Bronchial epithelial cell (primary cell): ENCODE data around the gene CDR2. TPM values are rescaled to one million over a fixed set of nuclear protein-coding genes. Genes with fewer than 3 reads are reported as not detected.

ENCODE experiments used
- DNase-seq: peaks from one replicate; pipeline ENCODE4 v3.0.0-alpha.2; 2010; ENCODE audit warnings: low read depth
- FAIRE-seq: peaks from 2 replicates; lab custom pipeline; 2011; peaks lifted over from hg19 to GRCh38; lab: Jason Lieb, UNC
- H3K27me3 ChIP-seq: 2 replicates; pipeline ENCODE4 v1.5.1; 2011; ENCODE audit warnings: low read length; ENCODE audit not compliant: control insufficient read depth, insufficient read depth
- H3K36me3 ChIP-seq: 2 replicates; pipeline ENCODE4 v1.5.1; 2011; ENCODE audit warnings: low read length; ENCODE audit not compliant: control insufficient read depth, insufficient read depth
- H3K4me3 ChIP-seq: 2 replicates; pipeline ENCODE4 v1.5.1; 2011; ENCODE audit warnings: mild to moderate bottlenecking, low read depth, low read length, control low read depth
- total RNA-seq: library from RNA; depleted of rRNA; stranded (reverse); fragments of >200 nt; gene quantifications from 2 replicates; pipeline ENCODE4 v1.2.1, GENCODE V29; 2014
- TF ChIP-seq, protein P1 (sequence below): IDR thresholded peaks from 2 replicates; pipeline ENCODE4 v1.5.1; 2011; ENCODE audit warnings: mild to moderate bottlenecking, moderate library complexity, low read length, control low read depth, inconsistent platforms; ENCODE audit not compliant: insufficient read depth, severe bottlenecking

Gene CDR2
- total RNA-seq, 1 donor from 2014 or later = 25.3 TPM

- DNase-seq (no peak), FAIRE-seq (no peak)
- Histone ChIP-seq H3K4me3 (no peak overlapping the region), H3K27me3 (no peaks in the 10 kb centered on the region), H3K36me3 (peaks cover 52% of the 10 kb centered on the region)
- TF ChIP-seq, protein P1, sequence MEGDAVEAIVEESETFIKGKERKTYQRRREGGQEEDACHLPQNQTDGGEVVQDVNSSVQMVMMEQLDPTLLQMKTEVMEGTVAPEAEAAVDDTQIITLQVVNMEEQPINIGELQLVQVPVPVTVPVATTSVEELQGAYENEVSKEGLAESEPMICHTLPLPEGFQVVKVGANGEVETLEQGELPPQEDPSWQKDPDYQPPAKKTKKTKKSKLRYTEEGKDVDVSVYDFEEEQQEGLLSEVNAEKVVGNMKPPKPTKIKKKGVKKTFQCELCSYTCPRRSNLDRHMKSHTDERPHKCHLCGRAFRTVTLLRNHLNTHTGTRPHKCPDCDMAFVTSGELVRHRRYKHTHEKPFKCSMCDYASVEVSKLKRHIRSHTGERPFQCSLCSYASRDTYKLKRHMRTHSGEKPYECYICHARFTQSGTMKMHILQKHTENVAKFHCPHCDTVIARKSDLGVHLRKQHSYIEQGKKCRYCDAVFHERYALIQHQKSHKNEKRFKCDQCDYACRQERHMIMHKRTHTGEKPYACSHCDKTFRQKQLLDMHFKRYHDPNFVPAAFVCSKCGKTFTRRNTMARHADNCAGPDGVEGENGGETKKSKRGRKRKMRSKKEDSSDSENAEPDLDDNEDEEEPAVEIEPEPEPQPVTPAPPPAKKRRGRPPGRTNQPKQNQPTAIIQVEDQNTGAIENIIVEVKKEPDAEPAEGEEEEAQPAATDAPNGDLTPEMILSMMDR = no peak
These were observed 50.2 kb downstream of the CDR2 start for GRCh38 chr16:22323959-22324786.

DNA sequence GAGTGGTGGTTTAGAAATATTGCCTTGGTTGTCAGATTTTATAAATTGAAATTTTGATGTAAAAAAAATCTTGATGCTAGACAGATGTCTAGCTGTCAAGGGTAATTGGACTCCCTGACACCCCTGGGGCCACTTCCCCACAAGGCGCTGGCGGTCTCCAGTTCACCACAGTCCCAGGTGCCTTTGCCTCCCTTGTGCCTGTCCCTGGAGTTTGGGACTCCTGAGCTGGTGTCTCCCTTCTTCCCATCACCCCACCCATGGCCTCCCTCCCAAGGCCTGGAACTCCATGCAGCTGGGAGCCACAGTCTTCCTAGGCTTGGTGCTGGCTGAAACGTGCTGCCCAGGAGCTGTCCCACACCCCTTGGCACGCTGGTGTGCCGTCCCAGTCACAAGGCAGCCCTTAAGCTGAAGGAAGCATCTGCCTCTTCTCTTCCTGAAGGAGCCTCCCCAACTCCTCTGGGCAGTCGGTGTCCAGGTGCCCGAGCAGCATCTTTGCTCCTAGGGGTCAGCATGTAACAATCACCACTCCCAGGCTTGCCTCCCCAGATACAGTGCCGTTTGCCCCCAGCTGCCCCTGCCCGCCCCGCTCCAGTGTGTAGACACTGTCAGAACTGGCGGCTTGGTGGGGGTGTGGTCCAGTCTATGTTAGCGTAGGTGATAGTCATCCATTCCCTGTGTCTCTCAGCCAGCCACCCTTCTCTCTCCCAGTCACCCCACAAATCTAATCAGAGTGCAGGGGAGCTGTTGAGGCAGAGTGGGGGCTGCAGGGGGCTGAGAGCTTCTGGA is 51.1 kb downstream of the CDR2 start:
- DNase-seq = no peak
- Histone ChIP-seq H3K27me3 (no peaks in the 10 kb centered on the region), H3K36me3 (peaks cover 53% of the 10 kb centered on the region), H3K4me3 (no peak overlapping the region)
- TF ChIP-seq, protein P1 = no peak
- FAIRE-seq = no peak

GRCh38 chr16:22322741-22323140 is 51.7 kb downstream of the CDR2 start:
- no peak for DNase-seq
- H3K27me3 ChIP-seq = no peaks in the 10 kb centered on the region
- FAIRE-seq = no peak
- H3K36me3 ChIP-seq = peaks cover 51% of the 10 kb centered on the region
- TF ChIP-seq, protein P1 = no peak
- no peak overlapping the region for H3K4me3 ChIP-seq

GRCh38 chr16:22322021-22322471 is 52.4 kb downstream of the CDR2 start:
- no peaks in the 10 kb centered on the region for H3K27me3 ChIP-seq
- DNase-seq = no peak
- peaks cover 53% of the 10 kb centered on the region for H3K36me3 ChIP-seq
- H3K4me3 ChIP-seq = no peak overlapping the region
- TF ChIP-seq, protein P1 = no peak
- no peak for FAIRE-seq

GRCh38 chr16:22321340-22322001 is 52.9 kb downstream of the CDR2 start:
- peaks cover 53% of the 10 kb centered on the region for H3K36me3 ChIP-seq
- FAIRE-seq = peak; percentile 82

More at GRCh38 chr16:22321340-22322001, 52.9 kb downstream of the CDR2 start:
- Histone ChIP-seq H3K27me3 (no peaks in the 10 kb centered on the region), H3K4me3 (no peak overlapping the region)
- TF ChIP-seq, protein P1 = peak; percentile 77
- peak; percentile 66 for DNase-seq
